ENCODE data around the gene GRK4.

The GRK4 gene

DNA sequence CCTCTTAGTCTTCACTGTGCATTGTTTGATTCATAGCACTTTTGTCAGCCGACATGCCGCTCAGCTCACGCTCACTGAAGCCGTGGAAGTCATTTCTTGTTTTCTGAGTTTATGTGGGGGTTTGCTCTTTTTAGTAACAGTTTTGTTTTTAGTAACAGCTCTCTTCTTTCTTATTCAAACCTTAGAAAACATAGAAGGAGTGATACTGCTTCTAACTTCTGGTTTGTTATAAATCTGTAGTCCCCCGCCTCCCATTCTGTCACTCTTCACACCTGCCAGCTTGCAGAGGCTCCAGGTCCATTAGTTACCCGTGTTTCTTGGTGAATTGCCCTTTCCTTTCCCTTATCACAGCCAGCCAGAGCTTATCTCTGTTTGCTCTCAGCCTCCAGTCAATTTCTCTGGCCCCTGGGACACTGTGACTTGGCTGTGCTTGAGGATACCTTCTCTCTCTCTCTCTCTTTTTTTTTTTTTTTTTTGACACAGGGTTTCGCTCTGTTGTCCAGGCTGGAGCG lies 50.5 kb downstream of the GRK4 start:
- no peak for DNase-seq (ENCODE audit: low spot score)

- no peak for DNase-seq (ENCODE audit: low spot score)
These were observed 53.6 kb downstream of the GRK4 start for GRCh38 chr4:3016961-3017360.

GRCh38 chr4:3017504-3017903 lies 54.1 kb downstream of the GRK4 start:
- DNase-seq (ENCODE audit: low spot score): no peak

- no peak for DNase-seq (ENCODE audit: low spot score)
These were observed 55.9 kb downstream of the GRK4 start for GRCh38 chr4:3019145-3019846.

DNA sequence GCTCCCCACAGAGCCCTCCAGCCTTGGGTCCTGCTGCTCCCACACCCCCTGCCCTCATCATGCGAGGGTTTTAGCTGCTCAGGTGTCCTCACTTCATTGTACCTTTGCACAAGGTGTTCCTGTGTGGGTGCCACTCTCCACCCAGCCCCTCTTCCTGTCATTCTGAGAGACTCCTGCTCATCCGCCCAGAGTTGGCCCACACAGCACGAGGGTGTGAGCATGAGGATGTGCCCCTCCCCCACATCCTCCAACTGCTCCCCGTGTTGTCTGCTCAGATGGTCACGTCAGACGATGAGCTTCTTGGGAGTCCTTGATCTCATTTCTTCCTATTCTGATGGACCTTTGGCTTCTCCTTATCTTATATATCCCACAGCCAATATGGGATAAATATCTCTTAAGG lies 57.8 kb downstream of the GRK4 start:
- DNase-seq (ENCODE audit: low spot score): no peak

- DNase-seq (ENCODE audit: low spot score): no peak
These were observed 58.3 kb downstream of the GRK4 start for GRCh38 chr4:3021627-3022026.

- no peak for DNase-seq (ENCODE audit: low spot score)
These were observed 58.7 kb downstream of the GRK4 start for GRCh38 chr4:3022112-3022511.

DNA sequence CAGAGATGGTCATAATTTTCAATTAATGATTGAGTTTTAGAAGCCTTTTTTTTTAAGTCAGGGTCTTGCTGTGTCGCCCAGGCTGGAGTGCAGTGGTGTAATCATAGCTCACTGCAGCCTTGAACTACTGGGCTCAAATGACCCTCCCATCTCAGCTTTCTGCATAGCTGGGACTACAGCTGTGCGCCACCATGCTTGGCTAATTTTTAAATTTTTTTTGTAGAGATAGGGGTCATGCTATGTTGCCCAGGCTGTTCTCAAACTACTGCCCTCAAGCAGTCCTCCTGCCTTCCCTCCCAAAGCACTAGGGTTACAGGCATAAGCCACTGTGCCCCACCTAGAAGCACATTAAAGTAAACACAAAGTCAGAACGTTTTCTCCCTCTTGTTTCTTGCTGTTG lies 59.3 kb downstream of the GRK4 start:
- DNase-seq (ENCODE audit: low spot score): no peak

DNA sequence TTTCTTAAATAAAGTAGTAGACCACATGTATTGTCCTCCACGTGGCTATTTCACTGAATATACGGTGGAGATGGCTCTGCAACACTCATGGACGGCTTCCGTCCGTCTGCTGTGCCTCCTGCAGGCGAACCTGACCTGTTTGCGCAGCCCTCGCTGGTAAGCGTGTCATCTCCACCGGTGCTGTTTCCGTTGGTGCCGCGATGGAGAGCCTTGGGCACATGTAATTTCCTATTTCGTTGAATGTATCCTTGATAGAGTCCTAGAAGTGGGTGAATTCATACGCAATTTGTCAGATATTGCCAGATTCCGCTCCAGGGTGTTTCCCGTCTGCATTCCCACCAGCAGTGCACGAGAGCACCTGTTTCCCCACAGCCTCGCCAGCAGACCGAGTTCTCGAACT lies 62.5 kb downstream of the GRK4 start:
- no peak for DNase-seq (ENCODE audit: low spot score)

GRCh38 chr4:3026540-3026939 lies 63.2 kb downstream of the GRK4 start:
- no peak for DNase-seq (ENCODE audit: low spot score)

DNA sequence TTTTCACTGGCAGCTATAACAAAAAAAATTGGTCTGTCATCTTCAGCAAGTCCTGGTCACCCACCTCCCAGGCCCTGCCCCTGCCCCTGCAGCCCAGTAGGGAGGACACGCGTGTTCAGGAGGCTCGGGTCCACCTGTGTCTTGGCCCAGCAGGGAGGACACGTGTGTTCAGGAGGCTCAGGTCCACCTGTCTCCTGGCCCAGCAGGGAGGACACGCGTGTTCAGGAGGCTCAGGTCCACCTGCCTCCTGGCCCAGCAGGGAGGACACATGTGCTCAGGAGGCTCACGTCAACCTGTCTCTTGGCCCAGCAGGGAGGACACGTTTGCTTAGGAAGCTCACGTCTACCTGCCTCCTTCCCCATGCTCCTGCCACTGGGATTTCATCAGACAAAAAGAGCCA lies 66.1 kb downstream of the GRK4 start:
- DNase-seq (ENCODE audit: low spot score): no peak

DNA sequence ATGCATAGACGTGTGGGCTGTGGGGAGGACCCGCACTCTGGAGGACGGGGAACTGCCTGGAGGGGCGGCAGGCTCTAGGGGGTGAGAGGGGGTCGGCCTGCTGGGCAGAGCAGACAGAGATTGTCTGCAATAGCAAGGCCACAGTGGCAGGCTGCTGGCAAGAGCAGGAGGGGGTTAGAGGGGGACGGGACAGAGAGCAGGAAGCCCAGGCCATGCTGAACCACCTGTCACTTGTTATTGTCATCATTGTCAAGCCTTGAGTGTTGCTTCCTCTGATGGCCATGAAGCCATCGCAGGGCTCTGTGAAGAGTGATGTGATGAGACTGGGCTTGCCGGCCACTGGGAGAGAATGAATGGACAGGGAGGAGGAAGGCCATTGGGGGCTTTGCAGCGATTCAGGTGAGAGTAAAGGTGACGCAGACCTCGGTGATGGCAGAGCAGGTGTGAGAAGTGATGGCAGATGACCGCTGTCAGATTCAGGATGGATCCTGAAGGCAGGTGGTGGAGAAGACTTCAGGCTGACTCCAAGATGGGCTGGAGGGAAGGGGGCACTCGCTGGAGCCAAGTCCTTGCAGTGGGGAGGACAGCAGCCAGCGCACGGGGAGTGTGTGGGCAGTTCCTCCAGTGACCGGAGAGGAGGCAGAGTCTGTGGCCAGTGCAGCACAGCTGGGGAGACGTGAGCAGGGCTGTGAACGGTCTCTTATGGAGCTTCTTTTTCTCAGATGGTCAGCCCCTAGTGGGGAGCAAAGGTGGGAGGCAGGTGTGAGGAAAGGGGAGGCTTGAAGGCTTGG lies 67.4 kb downstream of the GRK4 start:
- DNase-seq (ENCODE audit: low spot score): no peak

DNA sequence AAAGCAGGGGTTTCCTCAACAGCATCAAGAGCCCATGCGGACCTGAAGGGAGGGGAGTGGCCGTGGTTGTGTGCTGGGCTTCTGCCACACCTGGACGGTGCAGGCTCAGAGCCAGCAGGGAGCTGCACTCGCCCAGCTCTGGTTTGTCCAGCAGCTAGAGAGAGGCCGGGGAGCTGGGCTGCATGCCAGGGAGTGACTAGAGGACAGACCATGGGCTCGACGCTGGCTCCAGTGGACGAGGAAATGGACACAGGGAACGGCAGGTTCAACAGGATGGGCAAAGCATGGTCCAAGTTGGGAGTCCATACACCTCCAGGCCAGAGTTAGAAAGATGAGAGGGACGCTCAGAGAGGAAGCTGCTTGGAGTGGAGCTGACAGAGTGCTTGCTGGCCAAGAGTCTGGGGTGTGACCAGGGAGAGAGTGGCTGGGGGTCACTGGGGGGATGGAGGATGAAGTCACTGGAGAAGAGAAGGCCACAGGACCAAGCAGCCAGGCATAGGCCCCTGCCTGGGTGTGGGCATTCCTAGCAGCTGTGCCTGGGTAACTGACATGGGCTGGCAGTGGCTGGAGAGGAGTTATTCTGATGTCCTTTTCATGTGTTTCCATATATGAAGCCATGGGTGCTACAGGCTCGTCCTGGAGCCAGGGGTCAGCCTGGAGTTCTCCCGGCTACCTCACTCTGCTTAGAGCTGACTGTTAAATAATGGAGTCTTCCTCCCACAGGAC lies 68.1 kb downstream of the GRK4 start:
- no peak for DNase-seq (ENCODE audit: low spot score)

DNA sequence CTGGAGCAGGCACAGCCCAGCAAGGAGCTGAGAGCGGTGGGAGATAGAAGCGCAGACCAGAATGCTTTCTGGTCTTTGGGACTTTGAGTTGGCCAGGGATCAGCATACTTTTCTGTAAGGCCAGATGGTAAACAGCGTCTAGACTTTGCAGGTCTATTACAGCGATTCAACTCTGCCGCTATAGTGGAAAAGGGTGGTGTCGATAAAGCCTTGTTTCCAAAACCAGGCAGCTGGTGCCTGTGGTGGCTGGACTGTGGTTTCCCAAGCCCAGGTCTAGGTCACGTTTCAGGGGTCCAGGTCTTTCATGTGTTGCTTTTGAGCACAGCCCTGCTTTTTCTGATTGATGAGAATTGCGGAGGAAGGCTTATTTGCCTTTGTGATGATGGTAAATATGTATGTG lies 70.9 kb downstream of the GRK4 start:
- DNase-seq (ENCODE audit: low spot score): no peak

DNA sequence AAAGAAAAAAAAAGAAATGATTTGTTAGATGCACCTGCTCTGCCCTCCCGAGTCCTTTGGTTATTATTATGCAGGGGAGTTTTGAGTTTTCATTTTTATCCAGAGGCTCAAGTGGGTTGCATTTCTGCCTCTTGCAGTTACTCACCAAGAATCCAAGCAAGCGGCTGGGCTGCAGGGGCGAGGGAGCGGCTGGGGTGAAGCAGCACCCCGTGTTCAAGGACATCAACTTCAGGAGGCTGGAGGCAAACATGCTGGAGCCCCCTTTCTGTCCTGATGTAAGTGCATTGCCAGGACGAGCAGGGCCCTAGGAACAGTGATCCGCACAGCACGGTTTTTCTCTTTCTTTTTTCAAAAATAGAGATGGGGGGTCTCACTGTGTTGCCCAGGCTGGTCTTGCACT lies 71.9 kb downstream of the GRK4 start:
- DNase-seq (ENCODE audit: low spot score): no peak

GRCh38 chr4:3035674-3036073 lies 72.3 kb downstream of the GRK4 start:
- DNase-seq (ENCODE audit: low spot score): no peak

DNA sequence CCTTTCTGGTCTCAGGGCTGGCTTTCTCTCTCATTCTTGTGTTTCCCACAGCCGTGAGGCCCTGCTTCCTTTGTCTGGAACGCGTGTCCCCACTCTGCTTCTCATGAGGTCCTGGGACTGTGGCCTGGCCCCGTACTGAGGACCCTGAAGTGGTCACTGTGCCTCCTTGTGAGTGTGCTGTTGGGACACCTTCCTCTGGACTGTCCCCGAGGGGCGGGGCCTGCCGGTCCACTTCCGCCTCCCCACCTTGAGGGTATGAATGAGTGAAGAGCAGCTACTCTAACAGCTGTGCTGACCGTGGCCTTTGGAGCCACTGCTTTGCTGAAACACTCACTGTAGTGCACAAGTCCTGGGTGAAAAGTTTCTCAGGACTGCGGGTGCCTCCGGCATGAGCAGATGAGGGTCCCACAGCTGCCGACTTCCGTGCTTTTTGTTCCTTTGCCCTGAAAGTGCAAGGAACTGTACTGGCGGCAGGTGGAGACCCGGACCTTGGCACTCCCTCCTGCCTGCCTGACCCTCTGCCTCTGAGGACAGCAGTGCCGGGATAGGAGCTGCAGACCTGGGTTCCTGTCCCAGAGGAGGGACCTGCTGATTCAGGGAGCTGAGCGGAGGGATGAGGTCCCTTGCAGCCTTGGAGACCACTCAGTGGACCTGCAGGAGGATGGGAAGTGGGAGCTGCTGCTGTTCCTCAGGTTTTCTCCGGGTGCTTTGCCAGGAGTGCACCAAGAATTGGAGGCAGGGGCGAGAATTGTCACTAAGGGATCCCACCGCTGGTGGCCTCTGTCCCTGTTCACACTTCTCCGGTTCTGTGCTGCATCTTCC lies 73.0 kb downstream of the GRK4 start:
- no peak for DNase-seq (ENCODE audit: low spot score)

DNA sequence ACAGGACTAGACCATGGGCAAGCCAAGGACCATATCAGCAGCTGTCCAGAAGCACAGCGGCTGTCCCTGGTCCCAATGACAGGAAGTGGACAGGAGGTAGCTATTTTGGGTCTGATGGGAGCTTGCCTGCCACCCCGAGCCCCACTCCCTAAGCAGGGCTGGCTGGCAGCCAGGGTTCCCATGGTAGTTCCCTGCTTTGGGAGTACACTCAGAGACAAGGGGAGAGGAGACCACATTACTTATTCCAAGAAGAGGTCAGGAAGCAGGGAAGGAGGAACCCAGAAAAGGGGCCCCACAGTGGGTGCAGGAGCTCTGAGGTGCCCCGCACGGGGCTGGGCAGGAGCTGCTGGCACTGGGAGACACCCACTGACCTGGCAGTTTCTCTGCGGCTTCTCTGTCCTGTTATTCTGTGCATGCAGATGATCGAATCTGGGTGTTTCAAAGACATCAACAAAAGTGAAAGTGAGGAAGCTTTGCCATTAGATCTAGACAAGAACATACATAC lies 74.6 kb downstream of the GRK4 start:
- DNase-seq (ENCODE audit: low spot score): no peak

GRCh38 chr4:3039706-3040366 lies 76.5 kb downstream of the GRK4 start:
- no peak for DNase-seq (ENCODE audit: low spot score)

DNA sequence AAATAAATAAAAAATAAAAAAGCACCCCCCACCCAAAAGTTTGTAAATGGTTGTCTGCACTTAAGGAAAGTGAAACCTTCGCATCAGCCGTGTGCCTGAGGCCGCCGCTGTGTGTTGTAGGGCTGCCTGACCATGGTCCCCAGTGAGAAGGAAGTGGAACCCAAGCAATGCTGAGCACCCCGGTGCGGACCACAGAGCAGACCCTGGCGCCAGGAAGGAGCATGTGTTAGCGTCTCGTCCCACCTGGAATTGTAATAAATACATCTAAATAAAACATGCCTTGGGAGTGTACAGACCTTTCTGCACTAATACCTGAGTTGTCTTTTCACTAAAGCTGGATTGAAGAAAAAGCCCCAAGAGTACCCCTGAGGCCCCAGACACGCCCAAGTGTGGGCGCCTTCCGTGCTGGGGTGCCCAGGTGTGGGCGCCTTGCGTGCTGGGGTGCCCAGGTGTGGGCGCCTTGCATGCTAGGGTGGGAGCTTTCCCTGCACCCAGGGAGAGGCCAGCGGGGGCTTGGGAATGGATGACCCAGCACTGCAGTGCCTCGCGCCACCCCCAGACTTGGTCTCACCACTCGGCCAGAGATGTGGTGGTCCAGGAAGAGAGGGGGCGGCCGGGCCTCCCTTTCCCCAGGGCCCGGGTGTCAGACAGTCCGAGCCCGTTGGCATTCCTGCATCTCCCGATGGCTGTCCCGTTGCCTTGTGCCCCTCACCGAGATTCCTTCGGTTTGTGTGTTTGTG lies 77.3 kb downstream of the GRK4 start:
- DNase-seq (ENCODE audit: low spot score): peak; percentile 43
